ENCODE measurements around the gene MAP2K3.

DNA sequence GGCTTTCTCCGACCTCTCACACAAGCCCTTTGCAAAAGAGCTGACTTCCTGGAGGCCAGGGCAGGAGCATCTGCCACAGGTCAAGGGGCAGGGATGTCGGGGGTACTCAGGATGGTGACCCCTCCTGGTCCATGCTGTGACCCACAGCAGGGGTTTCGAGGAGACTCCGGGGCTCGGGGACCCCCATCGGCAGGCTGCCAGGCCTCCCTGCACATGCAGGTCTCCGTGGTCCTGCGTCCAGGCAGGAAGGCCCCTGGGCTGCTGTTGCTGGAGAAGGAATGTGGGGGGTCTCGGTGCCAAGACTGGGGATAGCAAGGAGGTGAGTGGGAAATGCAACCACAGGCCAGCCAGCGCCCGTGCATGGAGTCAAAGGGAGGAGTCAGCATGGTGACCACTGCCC lies 42.9 kb upstream of the MAP2K3 start:
- no peak for TF ChIP-seq POLR2A (IDR thresholded peaks at IDR 0.05)
- TF ChIP-seq, protein P1, sequence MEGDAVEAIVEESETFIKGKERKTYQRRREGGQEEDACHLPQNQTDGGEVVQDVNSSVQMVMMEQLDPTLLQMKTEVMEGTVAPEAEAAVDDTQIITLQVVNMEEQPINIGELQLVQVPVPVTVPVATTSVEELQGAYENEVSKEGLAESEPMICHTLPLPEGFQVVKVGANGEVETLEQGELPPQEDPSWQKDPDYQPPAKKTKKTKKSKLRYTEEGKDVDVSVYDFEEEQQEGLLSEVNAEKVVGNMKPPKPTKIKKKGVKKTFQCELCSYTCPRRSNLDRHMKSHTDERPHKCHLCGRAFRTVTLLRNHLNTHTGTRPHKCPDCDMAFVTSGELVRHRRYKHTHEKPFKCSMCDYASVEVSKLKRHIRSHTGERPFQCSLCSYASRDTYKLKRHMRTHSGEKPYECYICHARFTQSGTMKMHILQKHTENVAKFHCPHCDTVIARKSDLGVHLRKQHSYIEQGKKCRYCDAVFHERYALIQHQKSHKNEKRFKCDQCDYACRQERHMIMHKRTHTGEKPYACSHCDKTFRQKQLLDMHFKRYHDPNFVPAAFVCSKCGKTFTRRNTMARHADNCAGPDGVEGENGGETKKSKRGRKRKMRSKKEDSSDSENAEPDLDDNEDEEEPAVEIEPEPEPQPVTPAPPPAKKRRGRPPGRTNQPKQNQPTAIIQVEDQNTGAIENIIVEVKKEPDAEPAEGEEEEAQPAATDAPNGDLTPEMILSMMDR (IDR thresholded peaks at IDR 0.05) = no peak
